Hepatic stellate cell (primary cell): ENCODE measurements around the gene ICAM1.
"Not testable (repeated sequence)": the region's sequence is repeated elsewhere in the genome, so short reads cannot be mapped to it uniquely, and the experiment has no call there.

ENCODE experiments used
- DNase-seq: peaks from one replicate; pipeline ENCODE4 v3.0.0; 2011; ENCODE audit warnings: low spot score

ICAM1 gene

GRCh38 chr19:10277795-10278589 is 7.1 kb downstream of the ICAM1 start:
- DNase-seq, result no peak

- DNase-seq, result no peak
These were observed 8.0 kb downstream of the ICAM1 start for GRCh38 chr19:10278935-10279334.

- no peak for DNase-seq
These were observed 9.0 kb downstream of the ICAM1 start for GRCh38 chr19:10279737-10280442.

- not testable (repeated sequence) for DNase-seq
These were observed 11.1 kb downstream of the ICAM1 start for GRCh38 chr19:10282043-10282442.

- DNase-seq, result no peak
These were observed 12.6 kb downstream of the ICAM1 start for GRCh38 chr19:10283301-10284064.

GRCh38 chr19:10284065-10284959 is 13.4 kb downstream of the ICAM1 start:
- DNase-seq, result no peak

GRCh38 chr19:10284960-10285278 is 14.0 kb downstream of the ICAM1 start:
- no peak for DNase-seq

- DNase-seq, result no peak
These were observed 14.5 kb downstream of the ICAM1 start for GRCh38 chr19:10285393-10285792.

GRCh38 chr19:10286803-10287737 is 16.1 kb downstream of the ICAM1 start, which contains the start of gene ICAM4:
Gene ICAM4, plus strand, starts transcription at chr19:10286955. Its CDS starts 58 bp downstream, at chr19:10287013.
- DNase-seq, result no peak

GRCh38 chr19:10288662-10289166 is 17.8 kb downstream of the ICAM1 start:
- no peak for DNase-seq

GRCh38 chr19:10289167-10289835 is 18.4 kb downstream of the ICAM1 start:
- DNase-seq, result peak; percentile 66

GRCh38 chr19:10289836-10290356 is 19.0 kb downstream of the ICAM1 start, which contains the start of gene ICAM5:
Gene ICAM5, plus strand, starts transcription at chr19:10289952. Its CDS starts 92 bp downstream, at chr19:10290044.
- peak; percentile 53 for DNase-seq

GRCh38 chr19:10290357-10290875 is 19.5 kb downstream of the ICAM1 start:
- no peak for DNase-seq

GRCh38 chr19:10290876-10291553 is 20.1 kb downstream of the ICAM1 start:
- peak; percentile 82 for DNase-seq

- no peak for DNase-seq
These were observed 20.8 kb downstream of the ICAM1 start for GRCh38 chr19:10291554-10292205.

- DNase-seq, result peak; percentile 90
These were observed 21.4 kb downstream of the ICAM1 start for GRCh38 chr19:10292206-10292788.

- no peak for DNase-seq
These were observed 22.1 kb downstream of the ICAM1 start for GRCh38 chr19:10292789-10293636.
